AG09309 (cell line): ENCODE results near the gene TAF9.
"Not testable (repeated sequence)": the region's sequence is repeated elsewhere in the genome, so short reads cannot be mapped to it uniquely, and the experiment has no call there.

Experiments
- DNase-seq: peaks from one replicate; pipeline ENCODE4 v3.0.0-alpha.2; 2010; ENCODE audit warnings: low read depth
- H3K4me3 ChIP-seq: 2 replicates; pipeline ENCODE4 v1.5.1; 2011; ENCODE audit warnings: mild to moderate bottlenecking, low read depth, low read length, moderate library complexity; ENCODE audit not compliant: control insufficient read depth
- CTCF ChIP-seq: IDR thresholded peaks from 2 replicates; pipeline ENCODE4 v1.5.1; 2011; ENCODE audit warnings: mild to moderate bottlenecking, low read depth, low read length, inconsistent platforms; ENCODE audit not compliant: insufficient read depth, control insufficient read depth; ENCODE audit errors: missing control alignments

TAF9 gene

GRCh38 chr5:69404659-69405330 is 35.5 kb upstream of the TAF9 start:
- H3K4me3 ChIP-seq, result no peak overlapping the region
- DNase-seq, result no peak
- no peak for TF ChIP-seq CTCF

- H3K4me3 ChIP-seq, result no peak overlapping the region
- no peak for TF ChIP-seq CTCF
- DNase-seq, result no peak
Observed at GRCh38 chr5:69378376-69378775, 9.1 kb upstream of the TAF9 start.

- TF ChIP-seq CTCF, result no peak
- no peak for DNase-seq
- H3K4me3 ChIP-seq, result no peak overlapping the region
Observed at GRCh38 chr5:69374911-69375446, 5.7 kb upstream of the TAF9 start.

- no peak for DNase-seq
- TF ChIP-seq CTCF, result no peak
- no peak overlapping the region for H3K4me3 ChIP-seq
Observed at GRCh38 chr5:69372394-69372793, 3.1 kb upstream of the TAF9 start.

- H3K4me3 ChIP-seq, result peak overlapping the region; percentile 81
- not testable (repeated sequence) for DNase-seq
Observed at GRCh38 chr5:69370335-69370734, 1.0 kb upstream of the TAF9 start.

GRCh38 chr5:69368458-69369339 is 621 bp downstream of the TAF9 start:
- no peak for TF ChIP-seq CTCF
- peak overlapping the region; percentile 81 for H3K4me3 ChIP-seq
- DNase-seq, result peak; percentile 8
